ENCODE data around the gene SLC51A.
"Not testable (repeated sequence)": the region's sequence is repeated elsewhere in the genome, so short reads cannot be mapped to it uniquely, and the experiment has no call there.

Gene SLC51A

DNA sequence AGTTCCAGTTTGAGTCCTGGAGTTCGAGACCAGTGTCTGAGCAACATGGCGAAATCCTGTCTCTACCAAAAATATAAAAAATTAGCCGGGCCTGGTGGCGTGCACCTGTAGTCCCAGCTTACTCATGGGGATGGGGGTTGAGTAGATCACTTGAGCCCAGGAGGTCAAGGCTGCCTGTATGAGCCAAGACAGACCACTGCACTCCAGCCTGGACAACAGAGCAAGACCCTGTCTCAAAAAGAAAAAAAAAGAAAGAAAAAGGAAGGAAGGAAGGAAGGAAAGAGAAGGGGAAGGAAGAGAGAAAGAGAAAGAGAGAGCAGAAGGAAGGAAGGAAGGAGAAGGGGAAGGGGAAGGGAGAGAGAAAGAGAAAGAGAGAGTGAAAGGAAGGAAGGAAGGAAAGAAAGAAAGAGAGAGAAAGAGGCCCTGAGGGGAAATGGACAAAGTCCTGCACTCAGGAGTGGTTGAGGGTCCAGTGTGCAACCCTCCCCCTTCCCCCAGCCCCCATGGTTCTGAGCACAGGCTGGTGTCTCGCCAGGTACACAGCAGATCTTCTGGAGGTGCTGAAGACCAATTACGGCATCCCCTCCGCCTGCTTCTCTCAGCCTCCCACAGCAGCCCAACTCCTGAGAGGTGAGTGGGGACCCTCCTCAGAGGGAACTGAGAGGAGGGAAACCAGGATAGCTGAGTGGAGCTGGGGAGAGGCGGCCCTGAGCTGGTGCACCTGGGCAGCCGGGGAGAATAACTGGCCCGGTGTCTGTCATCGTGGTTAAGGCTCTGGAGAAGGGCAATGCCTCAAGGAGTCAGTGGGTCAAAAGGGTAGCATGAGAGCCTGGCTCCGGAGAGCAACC, 1.2 kb downstream of the SLC51A start:
- no peak for DNase-seq

DNA sequence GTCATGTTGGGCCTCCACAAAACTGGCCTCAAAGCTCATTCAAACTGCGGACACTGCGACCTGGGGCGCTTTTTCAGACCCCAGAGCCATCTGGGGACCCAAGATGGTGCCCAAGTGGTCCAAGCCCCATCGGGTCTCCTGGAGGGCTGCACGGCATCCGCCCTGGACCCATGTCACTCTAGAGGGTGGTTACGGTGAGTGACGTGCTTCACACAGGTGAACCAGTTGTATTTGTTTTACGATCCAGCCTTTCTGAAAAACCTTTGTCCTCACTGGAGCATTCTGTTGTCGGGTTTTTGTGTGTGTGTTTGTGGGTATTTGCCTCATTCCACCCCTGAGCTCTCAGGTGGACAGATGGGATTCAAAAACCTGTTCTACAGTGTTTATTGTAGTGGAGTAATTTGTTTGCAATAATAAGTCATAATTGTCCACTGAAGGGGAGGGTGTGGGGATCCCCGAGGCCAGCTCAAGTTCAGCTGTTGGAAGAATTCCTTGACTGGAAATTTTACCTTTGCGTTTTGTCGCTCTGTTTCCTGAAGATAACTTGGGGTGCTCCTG, 1.9 kb downstream of the SLC51A start:
- DNase-seq, result no peak

DNA sequence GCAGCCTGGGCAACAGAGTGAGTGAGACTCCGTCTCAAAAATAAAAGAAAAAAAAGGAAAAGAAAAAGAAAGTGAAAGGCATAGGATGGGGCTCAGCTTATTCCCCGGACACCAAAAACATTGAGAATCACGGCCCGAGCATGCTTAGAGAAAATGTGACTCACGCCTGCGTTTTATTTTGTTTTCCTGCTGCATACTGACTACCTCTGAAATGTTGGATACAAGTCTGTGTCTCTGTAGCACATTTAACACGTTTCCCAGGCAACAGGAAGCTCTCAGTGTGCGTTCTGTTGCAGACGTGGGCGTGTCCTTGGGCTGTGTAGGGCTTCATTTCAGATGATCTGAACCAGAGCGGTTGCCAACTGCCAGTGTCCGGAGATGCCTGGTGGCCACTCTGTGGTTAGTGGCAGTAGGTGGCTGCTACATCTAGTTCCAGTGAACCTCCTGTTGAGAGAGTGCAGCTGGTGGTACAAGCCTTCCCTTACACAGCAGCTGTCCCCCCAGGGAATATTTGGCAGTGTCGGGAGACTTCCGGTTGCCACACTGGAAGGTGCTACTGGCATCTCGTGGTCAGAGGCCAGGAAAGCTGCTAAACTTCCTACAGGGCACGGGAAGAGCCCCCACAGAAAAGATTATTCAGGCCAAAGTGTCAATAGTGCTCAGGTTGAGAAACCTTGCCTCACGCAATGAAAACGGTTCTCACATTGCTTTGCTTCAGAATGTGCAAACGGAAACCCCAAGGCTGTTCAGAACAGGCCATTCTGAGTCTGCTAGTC, 3.0 kb downstream of the SLC51A start:
- peak; percentile 13 for DNase-seq

DNA sequence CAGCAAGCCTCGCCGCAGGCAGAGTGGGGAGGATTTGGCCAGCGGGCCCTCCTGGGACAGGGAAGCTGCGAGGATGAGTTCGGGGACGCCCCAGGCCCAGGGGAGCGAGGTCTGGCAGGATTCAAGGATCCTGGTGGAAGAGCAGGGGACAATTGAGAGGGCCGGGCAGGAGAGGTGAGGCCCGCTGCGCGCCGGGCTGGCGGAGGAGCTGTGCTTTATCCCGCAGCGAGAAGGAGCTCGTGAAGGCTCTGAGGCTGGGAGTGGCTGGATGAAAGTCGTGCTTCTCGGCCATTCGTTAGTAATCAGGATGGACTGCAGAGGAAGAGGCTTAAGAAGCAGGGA, 3.6 kb downstream of the SLC51A start:
- DNase-seq, result no peak

DNA sequence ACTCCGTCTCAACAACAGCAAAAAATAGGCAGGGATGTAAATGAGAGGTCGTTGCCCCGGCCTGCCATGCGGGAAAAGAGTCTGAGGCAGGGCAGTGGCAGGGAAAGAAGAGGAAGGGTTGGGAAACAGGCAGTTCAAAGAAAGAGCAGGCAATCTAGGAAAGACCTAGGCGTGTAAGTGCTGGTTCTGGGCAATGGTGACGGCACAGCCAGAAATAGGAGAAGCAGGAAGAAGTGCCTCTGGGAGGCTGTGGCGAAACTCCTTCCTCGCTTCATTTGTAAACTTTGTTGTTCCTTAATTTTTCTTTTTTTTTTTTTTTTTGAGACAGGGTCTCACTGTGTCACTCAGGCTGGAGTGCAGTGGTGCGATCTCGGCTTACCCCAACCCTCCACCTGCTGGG, 4.3 kb downstream of the SLC51A start:
- no peak for DNase-seq

DNA sequence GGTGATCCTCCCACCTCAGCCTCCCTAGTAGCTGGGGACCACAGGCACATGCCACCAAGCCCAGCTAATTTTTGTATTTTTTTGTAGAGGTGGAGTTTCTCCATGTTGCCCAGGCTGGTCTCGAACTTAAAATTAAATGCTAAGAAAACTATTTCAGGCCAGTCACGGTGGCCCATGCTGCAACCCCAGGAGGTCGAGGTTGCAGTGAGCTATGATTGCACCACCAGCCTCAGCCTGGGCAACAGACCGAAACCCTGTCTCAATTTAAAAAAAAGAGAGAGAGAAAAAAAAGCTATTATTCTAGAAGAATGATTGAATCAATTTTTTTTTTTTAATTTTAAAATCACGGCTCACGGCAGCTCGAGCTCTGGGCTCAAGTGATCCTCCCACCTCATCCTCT, 4.7 kb downstream of the SLC51A start:
- no peak for DNase-seq

DNA sequence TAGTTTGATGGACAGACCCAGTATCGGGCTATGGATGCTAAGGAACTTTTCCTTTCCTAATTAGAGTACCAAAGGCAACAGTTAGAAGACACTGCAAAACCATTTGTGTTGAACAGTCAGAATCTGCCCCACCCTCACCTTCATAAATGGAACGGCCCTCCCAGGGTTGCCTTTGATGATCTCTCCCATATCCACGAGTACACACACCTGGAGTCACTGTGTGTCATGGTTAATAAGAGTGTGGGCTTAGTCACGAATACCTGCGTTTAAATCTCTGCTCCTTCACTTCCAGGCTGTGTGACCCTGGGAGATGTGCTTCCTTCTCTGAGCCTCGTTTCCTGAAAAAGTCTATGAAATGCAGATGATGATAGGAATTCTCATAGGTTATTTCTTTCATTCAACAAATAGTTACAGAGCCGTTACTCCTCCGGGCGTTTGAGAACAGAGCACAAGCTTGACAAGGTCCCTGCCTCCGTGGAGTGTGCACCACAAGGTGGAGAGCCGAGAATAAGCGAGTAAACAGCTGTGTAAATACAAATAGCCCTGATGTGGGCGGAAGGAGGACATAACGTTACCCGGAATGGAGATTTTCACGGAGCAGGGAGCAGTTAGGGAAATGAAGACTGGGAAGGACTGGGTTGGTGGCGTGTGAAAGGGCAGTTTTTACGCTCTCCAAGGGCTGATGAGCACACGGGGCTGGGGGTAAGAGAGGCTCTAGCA, 6.7 kb downstream of the SLC51A start:
- no peak for DNase-seq

DNA sequence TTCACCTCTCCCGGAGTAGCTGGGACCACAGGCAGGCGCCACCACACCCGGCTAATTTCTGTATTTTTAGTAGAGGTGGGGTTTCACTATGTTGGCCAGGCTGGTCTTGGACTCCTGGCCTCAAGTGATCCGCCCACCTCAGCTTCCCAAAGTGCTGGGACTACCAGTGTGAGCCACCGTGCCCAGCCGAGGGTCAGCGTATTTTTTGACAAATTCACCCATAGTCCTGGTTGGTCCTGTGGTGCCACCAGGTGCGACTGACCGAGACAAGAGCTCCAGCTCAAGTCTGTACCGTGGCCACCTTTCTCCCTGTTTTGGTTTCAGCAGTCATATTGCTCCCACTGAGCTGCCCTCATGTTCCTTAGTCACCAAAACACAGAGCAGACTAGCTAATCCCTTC, 8.8 kb downstream of the SLC51A start:
- no peak for DNase-seq

DNA sequence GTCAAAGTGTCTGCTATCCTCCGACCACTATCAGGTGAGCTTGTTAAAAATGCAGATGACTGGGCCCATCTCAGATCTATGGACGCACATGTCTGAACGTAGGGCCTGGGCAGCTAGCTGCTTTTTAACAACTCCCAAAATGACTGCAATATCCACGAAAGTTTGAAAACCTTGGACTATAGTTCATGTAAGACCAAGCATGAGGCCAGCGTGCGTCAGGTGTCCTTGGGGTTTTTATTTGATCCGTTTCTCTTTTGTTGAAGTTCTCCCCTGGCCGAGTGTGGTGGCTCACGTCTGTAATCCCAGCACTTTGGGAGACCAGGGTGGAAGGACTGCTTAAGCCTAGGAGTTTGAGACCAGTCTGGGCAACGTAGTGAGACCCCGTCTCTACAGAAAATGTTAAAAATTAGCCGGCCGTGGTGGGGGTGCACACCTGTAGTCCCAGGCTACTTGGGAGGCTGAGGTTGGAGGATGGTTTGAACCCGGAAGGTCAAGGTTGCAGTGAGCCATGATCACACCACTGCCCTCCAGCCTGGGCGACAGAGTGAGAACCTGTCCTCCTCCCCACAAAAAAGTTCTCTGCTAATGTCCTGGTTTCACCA, 9.5 kb downstream of the SLC51A start:
- DNase-seq, result no peak

DNA sequence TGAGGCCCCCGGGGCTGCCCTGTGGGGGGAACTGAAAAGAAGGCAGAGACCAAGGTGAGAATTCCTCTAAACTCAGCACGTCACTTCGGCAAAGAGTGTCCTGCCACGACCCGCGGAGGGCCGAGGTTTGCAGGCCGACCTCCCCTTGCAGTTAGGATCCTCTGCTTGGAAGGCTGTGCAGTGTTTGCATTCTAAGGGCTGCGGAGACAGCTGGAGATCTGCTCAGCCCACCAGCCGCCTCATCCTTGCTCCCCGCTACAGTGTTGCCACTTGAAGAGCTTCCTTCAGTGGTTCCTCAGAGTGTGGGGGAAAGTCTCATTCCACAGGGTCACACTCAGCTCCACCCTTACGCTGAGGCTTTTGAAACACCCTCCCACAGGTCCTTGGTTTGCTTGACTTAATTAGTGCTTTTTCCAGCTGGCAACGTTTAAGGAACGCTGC, 10.8 kb downstream of the SLC51A start:
- no peak for DNase-seq

DNA sequence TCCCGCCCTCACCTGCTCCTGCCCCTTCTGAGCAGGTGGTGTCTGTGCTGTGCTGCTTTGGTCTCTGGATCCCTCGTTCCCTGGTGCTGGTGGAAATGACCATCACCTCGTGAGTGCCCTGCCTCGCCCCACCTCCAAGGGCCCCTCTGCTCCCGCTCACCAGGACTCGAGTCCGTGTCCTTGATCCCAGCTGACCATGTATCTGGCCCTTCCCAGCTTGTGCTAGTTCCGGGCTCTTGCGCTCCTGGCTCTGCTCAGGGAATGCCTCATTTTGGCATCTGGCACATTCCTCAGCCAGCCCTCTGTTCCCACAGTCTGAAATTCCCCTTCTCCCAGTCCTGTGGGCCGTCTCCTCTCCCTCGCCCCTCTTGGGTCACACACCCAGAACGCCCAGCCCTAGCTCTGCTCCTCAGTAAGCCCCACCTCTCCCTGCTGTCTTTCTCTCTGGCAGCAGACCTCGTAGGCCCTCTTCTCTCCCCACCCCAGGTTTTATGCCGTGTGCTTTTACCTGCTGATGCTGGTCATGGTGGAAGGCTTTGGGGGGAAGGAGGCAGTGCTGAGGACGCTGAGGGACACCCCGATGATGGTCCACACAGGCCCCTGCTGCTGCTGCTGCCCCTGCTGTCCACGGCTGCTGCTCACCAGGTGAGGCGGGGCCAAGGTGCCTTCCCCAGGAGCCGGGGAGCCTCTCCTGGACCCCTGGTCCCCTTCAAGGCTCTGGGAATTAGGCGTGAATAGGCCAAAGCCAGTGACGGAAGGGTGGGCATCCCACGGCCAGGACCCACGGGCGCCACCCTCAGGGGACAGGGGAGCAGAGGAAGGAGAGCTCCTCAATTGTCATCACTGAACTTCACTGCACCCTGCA, 11.5 kb downstream of the SLC51A start:
- DNase-seq, result no peak

DNA sequence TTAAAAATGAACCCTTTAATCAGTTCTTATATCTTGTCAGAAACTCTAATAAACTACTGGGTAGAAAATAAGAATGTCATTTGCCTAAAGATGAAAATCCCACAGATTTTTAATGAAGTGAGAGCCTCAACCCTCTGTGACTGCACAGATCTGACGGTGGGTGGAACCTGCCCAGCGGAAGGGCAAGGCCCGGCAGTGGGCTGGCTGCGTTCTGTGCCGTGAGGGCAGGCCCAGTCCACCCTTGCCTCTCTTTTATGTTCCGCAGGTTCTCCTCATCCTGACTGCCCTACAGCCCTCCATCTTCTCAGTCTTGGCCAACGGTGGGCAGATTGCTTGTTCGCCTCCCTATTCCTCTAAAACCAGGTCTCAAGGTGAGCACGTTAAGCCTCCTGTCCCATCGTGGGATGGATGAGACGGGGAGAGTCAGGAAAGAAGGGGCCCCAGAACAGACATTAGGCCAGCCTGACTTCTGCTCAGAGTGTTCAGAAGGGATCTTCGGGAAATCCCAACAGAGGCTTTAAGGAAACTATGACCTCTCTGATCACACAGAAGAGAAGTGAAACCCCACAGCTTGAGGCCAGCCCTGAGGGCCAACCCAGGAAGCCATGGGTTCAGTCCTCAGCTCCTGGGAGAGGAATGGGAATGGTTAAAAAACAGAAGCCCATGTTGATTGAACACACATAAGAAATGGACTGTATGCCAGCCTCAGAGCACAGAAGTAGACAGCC, 16.0 kb downstream of the SLC51A start:
- no peak for DNase-seq

DNA sequence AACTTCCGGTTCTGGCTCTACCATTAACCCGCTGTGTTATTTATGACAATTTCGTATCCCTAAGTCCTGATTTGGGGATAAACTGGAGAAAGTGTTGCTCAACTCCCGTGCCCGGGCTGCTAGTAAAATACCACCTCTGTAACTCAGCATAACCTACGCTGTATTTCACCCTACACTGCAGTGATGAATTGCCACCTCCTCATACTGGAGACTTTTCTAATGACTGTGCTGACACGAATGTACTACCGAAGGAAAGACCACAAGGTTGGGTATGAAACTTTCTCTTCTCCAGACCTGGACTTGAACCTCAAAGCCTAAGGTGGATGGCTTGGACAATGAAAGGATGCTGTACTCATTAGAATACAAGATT, 16.5 kb downstream of the SLC51A start:
- DNase-seq, result no peak

DNA sequence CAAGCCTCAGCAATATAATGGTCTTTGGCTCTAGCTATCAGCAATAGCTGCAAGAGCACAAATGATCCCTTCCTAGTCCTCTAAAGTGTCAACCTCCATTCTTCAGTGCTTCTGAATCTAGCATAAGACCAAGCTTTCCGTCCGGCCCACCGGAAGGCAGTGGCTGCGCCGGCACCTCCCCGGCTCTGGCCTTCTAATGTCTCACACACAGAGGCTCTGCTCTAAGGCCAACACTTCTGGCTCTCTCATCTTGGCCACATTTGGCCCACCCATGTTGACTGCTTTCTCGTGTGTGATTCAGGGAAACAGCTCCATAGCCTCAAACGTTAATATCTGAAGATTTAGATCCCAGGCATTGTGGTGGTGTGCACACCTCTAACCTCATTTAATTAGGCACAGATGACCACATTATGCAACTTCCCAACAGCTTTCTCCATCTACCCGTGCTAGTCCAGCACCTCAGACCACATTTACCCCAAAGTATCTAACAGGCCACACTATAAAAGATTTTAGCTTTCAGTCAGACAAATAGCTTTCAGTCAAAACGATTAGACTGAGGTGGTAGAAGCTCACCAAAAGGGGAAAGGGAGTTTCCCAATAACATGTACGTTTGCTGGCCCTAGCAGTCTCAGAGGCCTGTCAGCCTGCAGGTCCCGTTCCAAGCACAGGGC, 19.3 kb downstream of the SLC51A start:
- no peak for DNase-seq

DNA sequence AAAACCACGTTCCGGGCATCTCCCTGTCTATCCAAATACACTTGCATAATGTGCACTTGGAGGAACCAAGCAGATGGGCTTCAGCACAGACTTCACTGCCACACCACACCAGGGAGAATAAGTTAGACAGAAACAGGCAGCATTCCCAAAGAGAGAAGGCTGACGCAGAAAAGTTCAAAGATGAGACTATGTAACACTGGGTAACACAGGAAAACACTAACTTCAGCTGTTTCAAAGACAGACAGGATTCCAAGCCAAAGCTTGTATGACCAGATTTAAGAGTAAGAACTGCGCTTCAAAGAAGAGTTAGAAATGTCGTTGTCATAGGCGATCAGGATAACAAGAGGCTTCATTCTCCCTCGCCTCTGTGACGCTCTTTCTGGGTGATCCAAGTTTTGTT, 19.9 kb downstream of the SLC51A start:
- DNase-seq, result no peak

DNA sequence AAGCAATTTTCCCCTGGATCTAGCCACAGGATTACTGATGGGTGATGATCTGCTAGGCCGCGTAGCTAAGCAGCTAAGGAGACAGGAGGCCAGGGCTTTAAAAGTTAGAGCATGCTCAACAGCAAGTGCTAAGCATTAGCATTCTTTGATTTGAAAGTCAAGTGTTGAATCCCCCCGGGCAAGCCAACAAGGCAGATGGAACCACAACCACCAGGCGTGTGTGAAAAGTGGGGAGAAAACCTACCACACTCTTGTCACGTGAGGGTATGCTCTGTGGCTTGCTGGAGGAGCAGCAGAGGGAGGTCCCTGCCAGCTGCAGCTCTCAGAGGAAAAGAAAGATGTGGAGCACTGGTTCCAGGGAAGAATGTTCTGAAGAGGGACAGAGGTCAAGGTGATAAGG, 20.9 kb downstream of the SLC51A start:
- no peak for DNase-seq

DNA sequence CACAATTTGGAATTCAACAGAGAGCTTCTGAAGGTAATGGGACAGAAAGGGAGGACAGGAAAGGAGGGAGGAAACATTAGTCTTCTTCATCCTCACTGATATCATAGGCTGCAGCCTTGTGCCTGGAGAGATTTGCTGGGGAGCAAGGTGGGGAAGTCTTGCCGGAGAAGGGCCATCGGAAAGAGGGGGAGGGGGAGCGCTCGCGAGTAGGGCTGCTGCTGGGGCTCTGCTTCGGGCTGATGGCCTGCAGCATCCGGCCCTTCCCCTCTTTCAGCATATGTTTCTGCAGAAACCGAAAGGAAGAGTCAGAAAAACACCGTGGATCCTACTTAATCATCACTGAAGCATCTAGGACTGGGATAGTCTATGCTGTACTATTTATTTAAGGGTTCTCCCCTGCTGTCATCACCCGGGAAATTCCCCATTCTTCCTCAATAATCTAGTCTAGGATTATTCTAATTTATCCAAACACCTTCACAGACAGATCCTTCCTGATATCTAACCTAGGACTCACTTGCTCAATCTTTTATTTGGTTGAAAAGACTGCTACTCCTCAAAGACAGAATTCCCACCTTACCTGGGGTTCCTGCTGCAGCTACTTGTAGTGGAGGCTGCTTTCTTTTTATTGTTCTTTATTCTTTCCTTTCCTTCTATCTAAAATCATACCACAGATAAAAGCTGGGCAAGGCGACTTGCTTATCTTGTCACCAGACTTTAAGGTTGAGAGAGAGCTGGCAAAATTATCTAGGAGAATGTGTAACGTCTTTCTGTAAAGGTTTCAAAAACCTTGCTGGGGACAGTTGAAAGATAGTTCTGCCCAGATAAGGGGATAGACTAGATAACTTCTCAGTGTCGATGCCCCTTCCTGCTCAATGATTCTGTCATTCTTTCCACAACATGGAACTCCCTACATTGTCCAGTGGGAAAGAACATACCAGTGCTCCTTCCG, 22.6 kb downstream of the SLC51A start:
- DNase-seq, result no peak

DNA sequence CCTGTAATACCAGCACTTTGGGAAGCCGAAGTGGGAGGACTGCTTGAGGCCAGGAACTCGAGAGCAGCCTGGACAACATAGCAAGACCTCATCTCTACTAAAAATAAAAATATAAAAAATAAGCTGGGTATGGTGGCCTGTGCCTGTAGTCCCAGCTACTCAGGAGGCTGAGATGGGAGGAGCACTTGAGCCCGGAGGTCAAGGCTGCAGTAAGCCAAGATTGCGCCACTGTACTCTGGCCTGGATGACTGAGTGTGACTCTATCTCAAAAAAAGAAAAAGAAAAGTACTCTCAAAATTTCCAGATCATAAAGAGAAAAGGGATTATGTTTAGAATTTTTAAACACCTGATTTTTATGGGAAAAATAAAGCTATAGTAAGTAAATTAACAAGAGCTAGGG, 24.1 kb downstream of the SLC51A start:
- no peak for DNase-seq

DNA sequence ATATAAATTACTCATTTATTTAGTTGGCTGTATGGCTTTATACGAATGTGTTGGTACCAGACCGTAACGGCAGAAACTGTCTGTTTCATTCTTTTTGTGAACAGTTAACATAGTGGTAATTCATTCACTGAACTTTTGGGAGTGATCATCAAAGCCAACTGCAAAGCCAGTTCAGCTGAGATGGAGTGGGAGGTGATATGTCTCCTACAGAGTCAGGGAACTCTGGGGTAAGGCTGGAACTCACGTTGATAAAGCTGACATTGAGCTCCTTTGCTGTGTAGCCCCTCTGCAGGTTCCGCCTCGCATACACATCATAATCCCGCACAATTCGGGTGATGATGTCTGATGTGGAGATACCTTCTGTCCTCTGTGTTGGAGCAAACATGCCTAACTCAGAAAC, 25.4 kb downstream of the SLC51A start:
- no peak for DNase-seq

DNA sequence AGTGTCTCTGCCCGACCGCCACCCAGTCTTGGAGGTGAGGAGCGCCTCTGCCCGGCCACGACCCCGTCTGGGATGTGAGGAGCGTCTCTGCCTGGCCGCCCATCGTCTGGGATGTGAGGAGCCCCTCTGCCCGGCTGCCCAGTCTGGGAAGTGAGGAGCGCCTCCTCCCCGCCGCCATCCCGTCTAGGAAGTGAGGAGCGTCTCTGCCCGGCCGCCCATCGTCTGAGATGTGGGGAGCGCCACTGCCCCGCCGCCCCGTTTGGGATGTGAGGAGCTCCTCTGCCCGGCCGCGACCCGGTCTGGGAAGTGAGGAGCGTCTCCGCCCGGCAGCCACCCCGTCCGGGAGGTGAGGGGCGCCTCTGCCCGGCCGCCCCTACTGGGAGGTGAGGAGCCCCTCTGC, 27.8 kb downstream of the SLC51A start:
- DNase-seq, result not testable (repeated sequence)
